Peyer's patch (tissue), 4 donors: Measurements from ENCODE around the gene LASP1NB.

Experiments
- DNase-seq, 3 donors: peaks; one replicate each; pipeline ENCODE4 v3.0.0-alpha.2; 2017 to 2019
- H3K27ac ChIP-seq, 4 donors: fragments of 200-600 bp; sonication (generic); one replicate each; pipeline ENCODE4 v1.5.1; 2016 to 2019
- H3K27me3 ChIP-seq, 2 donors: fragments of 200-600 bp; sonication (generic); one replicate each; pipeline ENCODE4 v1.5.1; 2019
- H3K36me3 ChIP-seq, 3 donors: fragments of 200-600 bp; sonication (generic); one replicate each; pipeline ENCODE4 v1.5.1; 2016 to 2019
- H3K4me1 ChIP-seq, 4 donors: fragments of 200-600 bp; sonication (generic); one replicate each; pipeline ENCODE4 v1.5.1; 2016 to 2019
- H3K4me3 ChIP-seq, 4 donors: fragments of 200-600 bp; sonication (generic); 1 replicate in 3 of 4; 2 replicates in 1 of 4; pipeline ENCODE4 v1.5.1; 2016 to 2019; ENCODE audit warnings: mild to moderate bottlenecking in 1 of 4
- H3K9me3 ChIP-seq, 4 donors: fragments of 200-600 bp; sonication (generic); one replicate each; pipeline ENCODE4 v1.5.1; 2016 to 2019; ENCODE audit warnings: mild to moderate bottlenecking in 1 of 4
- POLR2A ChIP-seq, 2 donors: fragments of 450-650 bp; IDR thresholded peaks; one replicate each; pipeline ENCODE4 v1.5.1; 2017; ENCODE audit warnings: antibody characterized with exemption in 2 of 2, mild to moderate bottlenecking in 2 of 2, moderate library complexity in 2 of 2
- TF ChIP-seq, protein P1 (sequence below), 6 experiments: fragments of 450-650 bp in 4 of 6; fragments of 200-600 bp in 2 of 6; sonication (generic) in 1 of 6; IDR thresholded peaks; one replicate each; pipeline ENCODE4 v1.5.1; 2017 to 2019; ENCODE audit warnings: antibody characterized with exemption in 6 of 6, mild to moderate bottlenecking in 3 of 6, moderate library complexity in 1 of 6

Gene LASP1NB

DNA sequence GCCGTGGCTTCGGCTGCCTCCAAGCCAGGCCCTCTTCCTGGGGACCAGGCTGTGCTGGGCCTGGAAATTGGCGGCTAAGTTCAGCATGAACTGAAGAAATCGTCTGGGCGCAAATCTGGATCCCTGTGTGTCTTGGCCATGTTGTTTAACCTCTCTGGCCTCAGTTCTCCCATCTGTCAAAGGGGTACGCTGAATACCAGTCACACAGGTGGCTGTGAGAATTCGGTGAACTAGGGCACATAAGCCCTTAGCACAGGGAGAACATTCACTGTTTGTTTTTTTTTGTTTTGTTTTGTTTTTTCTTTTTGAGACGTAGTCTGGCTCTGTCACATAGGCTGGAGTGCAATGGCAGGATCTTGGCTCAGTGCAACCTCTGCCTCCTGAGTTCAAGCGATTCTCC is 36.6 kb upstream of the LASP1NB start:
- Histone ChIP-seq H3K9me3 (no peaks in the 10 kb centered on the region), H3K4me3 (no peak overlapping the region), H3K27me3 (no peaks in the 10 kb centered on the region), H3K27ac (no peak overlapping the region), H3K4me1 (peaks cover 6 to 87% (median 34%) of the 10 kb centered on the region in 4 donors), H3K36me3 (peaks cover 0 to 64% (median 0%) of the 10 kb centered on the region in 3 donors)
- no peak for TF ChIP-seq POLR2A (IDR thresholded peaks at IDR 0.05)
- TF ChIP-seq, protein P1, sequence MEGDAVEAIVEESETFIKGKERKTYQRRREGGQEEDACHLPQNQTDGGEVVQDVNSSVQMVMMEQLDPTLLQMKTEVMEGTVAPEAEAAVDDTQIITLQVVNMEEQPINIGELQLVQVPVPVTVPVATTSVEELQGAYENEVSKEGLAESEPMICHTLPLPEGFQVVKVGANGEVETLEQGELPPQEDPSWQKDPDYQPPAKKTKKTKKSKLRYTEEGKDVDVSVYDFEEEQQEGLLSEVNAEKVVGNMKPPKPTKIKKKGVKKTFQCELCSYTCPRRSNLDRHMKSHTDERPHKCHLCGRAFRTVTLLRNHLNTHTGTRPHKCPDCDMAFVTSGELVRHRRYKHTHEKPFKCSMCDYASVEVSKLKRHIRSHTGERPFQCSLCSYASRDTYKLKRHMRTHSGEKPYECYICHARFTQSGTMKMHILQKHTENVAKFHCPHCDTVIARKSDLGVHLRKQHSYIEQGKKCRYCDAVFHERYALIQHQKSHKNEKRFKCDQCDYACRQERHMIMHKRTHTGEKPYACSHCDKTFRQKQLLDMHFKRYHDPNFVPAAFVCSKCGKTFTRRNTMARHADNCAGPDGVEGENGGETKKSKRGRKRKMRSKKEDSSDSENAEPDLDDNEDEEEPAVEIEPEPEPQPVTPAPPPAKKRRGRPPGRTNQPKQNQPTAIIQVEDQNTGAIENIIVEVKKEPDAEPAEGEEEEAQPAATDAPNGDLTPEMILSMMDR (IDR thresholded peaks at IDR 0.05) = no peak
- DNase-seq = no peak

GRCh38 chr17:38889745-38890409 is 35.5 kb upstream of the LASP1NB start:
- TF ChIP-seq POLR2A (IDR thresholded peaks at IDR 0.05) = no peak
- TF ChIP-seq, protein P1 (IDR thresholded peaks at IDR 0.05) = no peak
- DNase-seq = no peak
- H3K27me3 ChIP-seq = no peaks in the 10 kb centered on the region
- H3K27ac ChIP-seq = peak overlapping the region in 3 of 4 donors; percentile 20 to 33 (median 32)
- H3K9me3 ChIP-seq = no peaks in the 10 kb centered on the region
- peaks cover 7 to 86% (median 29%) of the 10 kb centered on the region in 4 donors for H3K4me1 ChIP-seq
- H3K4me3 ChIP-seq = no peak overlapping the region
- peaks cover 0 to 70% (median 0%) of the 10 kb centered on the region in 3 donors for H3K36me3 ChIP-seq

GRCh38 chr17:38890410-38890746 is 35.0 kb upstream of the LASP1NB start:
- Histone ChIP-seq H3K27me3 (no peaks in the 10 kb centered on the region), H3K27ac (peak overlapping the region in 2 of 4 donors; percentile 20 to 32), H3K4me1 (peaks cover 4 to 81% (median 26%) of the 10 kb centered on the region in 4 donors), H3K4me3 (no peak overlapping the region), H3K9me3 (no peaks in the 10 kb centered on the region), H3K36me3 (peaks cover 0 to 74% (median 0%) of the 10 kb centered on the region in 3 donors)
- TF ChIP-seq, protein P1 (IDR thresholded peaks at IDR 0.05) = no peak
- TF ChIP-seq POLR2A (IDR thresholded peaks at IDR 0.05) = no peak
- no peak for DNase-seq

DNA sequence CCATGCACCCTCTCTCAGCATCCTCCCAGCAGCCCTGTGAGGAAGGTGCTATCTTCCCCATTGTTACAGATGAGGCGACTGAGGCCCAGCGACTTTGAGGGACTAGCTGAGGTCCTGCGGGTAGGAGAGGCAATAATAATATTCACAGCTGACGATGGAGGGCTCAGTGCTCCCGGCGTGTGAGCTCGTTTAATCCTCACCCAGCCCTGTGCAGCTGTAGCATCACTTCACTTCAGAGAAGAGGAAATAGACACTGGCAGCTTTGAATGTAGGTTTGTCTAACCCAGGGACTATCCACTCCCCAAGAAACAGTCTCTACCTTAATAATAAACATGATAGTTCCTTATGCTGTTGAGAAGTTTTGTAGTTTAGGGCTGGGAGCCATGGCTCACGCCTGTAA is 34.0 kb upstream of the LASP1NB start:
- TF ChIP-seq POLR2A (IDR thresholded peaks at IDR 0.05) = no peak
- no peak for DNase-seq
- Histone ChIP-seq H3K36me3 (peaks cover 0 to 84% (median 0%) of the 10 kb centered on the region in 3 donors), H3K9me3 (no peaks in the 10 kb centered on the region), H3K4me1 (peaks cover 9 to 81% (median 21%) of the 10 kb centered on the region in 4 donors), H3K27me3 (no peaks in the 10 kb centered on the region), H3K27ac (peak overlapping the region in 2 of 4 donors; percentile 32 to 48), H3K4me3 (no peak overlapping the region)

DNA sequence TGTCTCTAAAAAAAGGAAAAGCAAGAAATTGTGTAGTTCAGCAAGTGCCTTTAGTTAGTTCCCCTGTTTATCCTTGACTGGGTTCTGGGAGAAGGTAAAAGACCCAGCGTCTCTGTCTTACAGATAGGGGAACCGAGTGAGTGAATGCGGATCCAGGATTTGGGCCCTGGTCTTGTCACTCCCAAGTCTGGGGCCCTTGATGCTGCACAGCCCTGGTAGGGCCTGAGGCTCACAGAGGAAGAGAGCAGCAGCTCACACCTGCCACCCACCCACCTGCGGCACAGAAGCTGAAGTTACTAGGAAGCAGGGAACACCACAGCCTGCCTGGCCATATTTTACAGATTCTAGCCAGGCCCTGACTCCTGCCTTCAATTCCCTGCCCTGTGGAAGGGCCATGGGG is 33.3 kb upstream of the LASP1NB start:
- peak overlapping the region in 2 of 4 donors; percentile 48 to 74 for H3K27ac ChIP-seq
- peaks cover 14 to 81% (median 24%) of the 10 kb centered on the region in 4 donors for H3K4me1 ChIP-seq
- DNase-seq = no peak

GRCh38 chr17:38892620-38893019 is 32.8 kb upstream of the LASP1NB start:
- no peak for DNase-seq
- Histone ChIP-seq H3K36me3 (peaks cover 0 to 78% (median 0%) of the 10 kb centered on the region in 3 donors), H3K4me3 (no peak overlapping the region), H3K9me3 (no peaks in the 10 kb centered on the region), H3K4me1 (peaks cover 19 to 81% (median 29%) of the 10 kb centered on the region in 4 donors), H3K27me3 (no peaks in the 10 kb centered on the region), H3K27ac (peak overlapping the region in 1 of 4 donors; percentile 74)
- TF ChIP-seq, protein P1 (IDR thresholded peaks at IDR 0.05) = no peak
- TF ChIP-seq POLR2A (IDR thresholded peaks at IDR 0.05) = no peak

More for the DNA sequence above, 33.3 kb upstream of the LASP1NB start:
- Histone ChIP-seq H3K9me3 (no peaks in the 10 kb centered on the region), H3K4me3 (no peak overlapping the region), H3K36me3 (peaks cover 0 to 83% (median 0%) of the 10 kb centered on the region in 3 donors), H3K27me3 (no peaks in the 10 kb centered on the region)
- no peak for TF ChIP-seq POLR2A (IDR thresholded peaks at IDR 0.05)
- TF ChIP-seq, protein P1 (IDR thresholded peaks at IDR 0.05) = no peak
